ENCODE measurements around the gene FLOT1. TPM values are rescaled to one million over a fixed set of nuclear protein-coding genes. Genes with fewer than 3 reads are reported as not detected.
A peak's percentile ranks its signal among the peaks of the same experiment; 100 is the strongest.

FLOT1 gene
- total and polyA plus RNA-seq, 2 of the 4 experiments (the other 2 are of a cell fraction), result 96.2 to 162 TPM

DNA sequence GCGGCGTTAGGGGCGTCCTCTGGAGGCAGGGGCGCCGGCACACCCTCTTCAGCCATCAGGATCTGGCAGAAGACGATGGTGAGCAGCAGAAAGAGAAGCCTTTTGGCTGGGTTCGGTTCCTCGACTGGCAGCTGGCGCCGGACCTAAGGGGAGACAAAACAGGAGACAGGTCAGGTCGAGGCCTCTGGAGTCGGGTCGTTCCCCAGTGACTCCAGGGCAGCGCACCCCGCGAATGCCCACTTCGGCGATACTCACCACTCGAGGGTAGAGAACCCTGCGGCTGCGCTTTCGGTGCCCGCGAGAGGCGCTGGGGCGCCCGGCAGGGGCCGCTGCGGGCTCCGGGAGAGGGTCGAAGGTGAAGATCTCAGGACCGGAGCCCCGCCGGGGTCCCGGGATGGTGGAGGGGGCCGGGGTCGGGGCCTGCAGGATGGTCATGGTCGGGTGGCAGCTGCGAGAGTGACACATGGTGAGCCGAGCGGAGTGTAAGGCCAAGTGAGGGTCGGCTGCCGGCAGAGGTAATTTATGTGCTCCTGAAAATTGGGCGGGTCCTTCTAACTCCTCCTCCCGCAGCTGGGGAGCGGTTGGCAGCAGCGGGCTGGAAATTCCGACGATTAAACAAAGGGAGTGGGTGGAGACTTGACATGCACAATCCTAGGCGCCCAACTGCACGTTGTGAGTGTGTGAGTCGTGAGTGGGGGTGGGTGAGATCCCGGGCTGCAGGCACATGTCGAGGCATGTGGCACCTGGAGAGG, 1.7 kb upstream of the FLOT1 start, which contains the start of gene IER3:
Gene IER3 (minus strand): TSS at position 494 of the 752 bp plus-strand sequence. CDS start 29 bp downstream, at position 465.
- peaks cover 18% of the 10 kb centered on the region for H4K20me1 ChIP-seq (ENCODE audit: insufficient read depth, low read length)
- peak within 1 kb of the TSS; percentile 96 for H2BK5ac ChIP-seq (ENCODE audit: low read depth, low read length, poor library complexity, severe bottlenecking)
- H2BK120ac ChIP-seq (ENCODE audit: low read depth, low read length), result peak within 1 kb of the TSS; percentile 70
- H3K14ac ChIP-seq (replicated peaks; ENCODE audit: low read depth, low read length), result peak within 1 kb of the TSS; percentile 99
- peaks cover 32% of the 10 kb centered on the region for H3K4me1 ChIP-seq (ENCODE audit: control insufficient read depth, insufficient read depth, low read length)
- peak within 1 kb of the TSS; percentile 94 for H3K18ac ChIP-seq (ENCODE audit: low read depth, low read length)
- peak within 1 kb of the TSS; percentile 83 for H2BK20ac ChIP-seq (ENCODE audit: low read depth, low read length)
- H4K5ac ChIP-seq (ENCODE audit: low read depth, low read length), result peak within 1 kb of the TSS; percentile 87
- ATAC-seq (ENCODE audit: low read depth) (peak; percentile 35), DNase-seq (peak; percentile 95)
- peaks cover 30% of the 10 kb centered on the region for H3K36me3 ChIP-seq (ENCODE audit: control insufficient read depth, insufficient read depth, low read length)
- peak within 1 kb of the TSS; percentile 99 for H3K9ac ChIP-seq (ENCODE audit: low read depth, low read length)
- TSS peak; percentile 96 for BruUV-seq (replicated peaks)
- H3K79me1 ChIP-seq (ENCODE audit: low read depth in 1 of 2, low read length in 2 of 2), result peaks cover 22 to 67% of the 10 kb centered on the region in 2 experiments
- peak within 1 kb of the TSS; percentile 99 for H3K23ac ChIP-seq (ENCODE audit: low read depth, low read length)
- H4K8ac ChIP-seq (ENCODE audit: low read depth in 2 of 2, low read length in 2 of 2), result peak within 1 kb of the TSS; percentile 87
- H2AFZ ChIP-seq (replicated peaks; ENCODE audit: low read length, poor library complexity), result peak within 1 kb of the TSS; percentile 84
- intact Hi-C loops (cut with micrococcal nuclease) (loop anchor here (1.0 to 5.0 kb wide), 5 partner anchors 8 to 343 kb away; no protein-coding TSS in a partner anchor), in situ Hi-C loops (cut with MboI; ENCODE audit: low sequenced_read_pairs) (loop anchor here (5.0 kb wide), 3 partner anchors 38 to 333 kb away; no protein-coding TSS in a partner anchor), dilution Hi-C loops (cut with HindIII; ENCODE audit: low sequenced_read_pairs, unreplicated experiment) (no loop called here)
- peak within 1 kb of the TSS; percentile 94 for H3K4ac ChIP-seq (ENCODE audit: low read depth, low read length)
- peak within 1 kb of the TSS; percentile 96 for H3K4me3 ChIP-seq (ENCODE audit: insufficient read depth, low read depth, low read length)
- peak within 1 kb of the TSS; percentile 91 for H2AK9ac ChIP-seq (replicated peaks; ENCODE audit: low read depth, low read length, poor library complexity)
- peak within 1 kb of the TSS; percentile 84 for H4K91ac ChIP-seq (ENCODE audit: insufficient read depth, low read depth, low read length)
- H3K4me2 ChIP-seq (ENCODE audit: low read depth, low read length), result peak within 1 kb of the TSS; percentile 85
- peak within 1 kb of the TSS; percentile 12; the same call in 2 of the 3 replicates for H2BK15ac ChIP-seq (ENCODE audit: low read depth, low read length)
- H3K27ac ChIP-seq (ENCODE audit: insufficient read depth, low read length), result peak within 1 kb of the TSS; percentile 98
- H3K9me3 ChIP-seq (ENCODE audit: control insufficient read depth, insufficient read depth, low read length), result no peaks in the 10 kb centered on the region
- peak within 1 kb of the TSS; percentile 93 for H3K56ac ChIP-seq (ENCODE audit: extremely low read depth, insufficient read depth, low read length)
- H2AK5ac ChIP-seq (ENCODE audit: low read depth, low read length), result peak within 1 kb of the TSS; percentile 96
- H3K9me1 ChIP-seq (ENCODE audit: insufficient read depth, low read length), result peaks cover 30% of the 10 kb centered on the region
- 0% methylated on average over 15 of the region's 54 CpGs; no CpG with 5 or more reads in 1 of the 2 experiments for WGBS, 2 experiments (ENCODE audit: extremely low coverage in 2 of 2, insufficient read length in 1 of 2)
- ChIA-PET CTCF (interaction anchor here (1.0 kb wide), 1 partner anchor 38 kb away, joined by 3 read pairs; no protein-coding TSS in a partner anchor), POLR2A (ENCODE audit: unreplicated experiment) (interaction anchor here (0.5 to 3.2 kb wide), 10 partner anchors 8 to 162 kb away, joined by 3 to 19 read pairs (median 5); no protein-coding TSS in a partner anchor)
- no peaks in the 10 kb centered on the region for H3K27me3 ChIP-seq (ENCODE audit: control insufficient read depth, insufficient read depth, low read length)
- TF ChIP-seq FOS (IDR thresholded peaks at IDR 0.05; ENCODE audit: low read depth, low read length) (no peak; the same call in 1 of the 2 replicates), RFX5 (IDR thresholded peaks at IDR 0.05; ENCODE audit: low read depth, low read length) (no peak), MXI1 (IDR thresholded peaks at IDR 0.05; ENCODE audit: borderline replicate concordance, low read depth, low read length) (no peak), MAZ (IDR thresholded peaks at IDR 0.05; ENCODE audit: borderline replicate concordance, low read depth, low read length) (peak; percentile 83), CEBPB (IDR thresholded peaks at IDR 0.05; ENCODE audit: low read depth, low read length) (no peak), POLR2A (IDR thresholded peaks at IDR 0.05; ENCODE audit: low read depth, low read length) (peak; percentile 99), MAFK (IDR thresholded peaks at IDR 0.05; ENCODE audit: low read depth, low read length) (no peak), BHLHE40 (IDR thresholded peaks at IDR 0.05; ENCODE audit: low read depth, low read length) (peak; percentile 65), CTCF (conservative IDR thresholded peaks at IDR 0.05; ENCODE audit: low read depth, low read length) (peak; percentile 61), CHD1 (IDR thresholded peaks at IDR 0.05; ENCODE audit: low read depth, low read length) (peak; percentile 99), NFE2L2 (IDR thresholded peaks at IDR 0.05; ENCODE audit: low read depth, low read length) (no peak)
- TF ChIP-seq, protein P1, sequence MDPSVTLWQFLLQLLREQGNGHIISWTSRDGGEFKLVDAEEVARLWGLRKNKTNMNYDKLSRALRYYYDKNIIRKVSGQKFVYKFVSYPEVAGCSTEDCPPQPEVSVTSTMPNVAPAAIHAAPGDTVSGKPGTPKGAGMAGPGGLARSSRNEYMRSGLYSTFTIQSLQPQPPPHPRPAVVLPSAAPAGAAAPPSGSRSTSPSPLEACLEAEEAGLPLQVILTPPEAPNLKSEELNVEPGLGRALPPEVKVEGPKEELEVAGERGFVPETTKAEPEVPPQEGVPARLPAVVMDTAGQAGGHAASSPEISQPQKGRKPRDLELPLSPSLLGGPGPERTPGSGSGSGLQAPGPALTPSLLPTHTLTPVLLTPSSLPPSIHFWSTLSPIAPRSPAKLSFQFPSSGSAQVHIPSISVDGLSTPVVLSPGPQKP (IDR thresholded peaks at IDR 0.05; ENCODE audit: borderline replicate concordance, low read depth, low read length), result no peak
- TF ChIP-seq, protein P2, sequence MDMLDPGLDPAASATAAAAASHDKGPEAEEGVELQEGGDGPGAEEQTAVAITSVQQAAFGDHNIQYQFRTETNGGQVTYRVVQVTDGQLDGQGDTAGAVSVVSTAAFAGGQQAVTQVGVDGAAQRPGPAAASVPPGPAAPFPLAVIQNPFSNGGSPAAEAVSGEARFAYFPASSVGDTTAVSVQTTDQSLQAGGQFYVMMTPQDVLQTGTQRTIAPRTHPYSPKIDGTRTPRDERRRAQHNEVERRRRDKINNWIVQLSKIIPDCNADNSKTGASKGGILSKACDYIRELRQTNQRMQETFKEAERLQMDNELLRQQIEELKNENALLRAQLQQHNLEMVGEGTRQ (IDR thresholded peaks at IDR 0.05; ENCODE audit: low read depth, low read length), result peak; percentile 32; the same call in 1 of the 2 replicates
